ENCODE results near the gene ZFR2.

Gene ZFR2

DNA sequence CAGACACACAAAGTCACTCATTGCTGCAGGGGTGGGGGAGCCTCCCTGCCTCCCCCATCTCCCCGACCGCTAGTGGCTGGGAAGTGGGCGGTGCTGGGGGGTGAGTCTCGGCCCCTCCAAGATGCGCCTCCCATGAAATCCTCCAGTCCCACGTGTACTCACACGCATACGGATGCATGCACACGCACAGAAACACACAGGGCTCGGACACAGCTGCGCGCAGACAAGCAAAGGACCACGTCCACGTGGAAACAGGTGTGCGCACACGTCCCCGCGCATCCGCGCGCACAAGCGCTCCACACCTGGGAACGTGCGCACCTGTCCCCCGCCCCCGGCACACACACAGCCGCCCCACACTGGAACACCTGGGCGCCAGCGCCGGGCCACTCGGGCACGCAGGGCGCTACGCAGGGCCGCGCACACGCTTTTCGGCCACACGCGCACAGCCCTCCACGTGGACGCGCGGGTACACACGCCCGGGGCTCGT, 83.3 kb downstream of the ZFR2 start:
- peak; percentile 31 for DNase-seq

DNA sequence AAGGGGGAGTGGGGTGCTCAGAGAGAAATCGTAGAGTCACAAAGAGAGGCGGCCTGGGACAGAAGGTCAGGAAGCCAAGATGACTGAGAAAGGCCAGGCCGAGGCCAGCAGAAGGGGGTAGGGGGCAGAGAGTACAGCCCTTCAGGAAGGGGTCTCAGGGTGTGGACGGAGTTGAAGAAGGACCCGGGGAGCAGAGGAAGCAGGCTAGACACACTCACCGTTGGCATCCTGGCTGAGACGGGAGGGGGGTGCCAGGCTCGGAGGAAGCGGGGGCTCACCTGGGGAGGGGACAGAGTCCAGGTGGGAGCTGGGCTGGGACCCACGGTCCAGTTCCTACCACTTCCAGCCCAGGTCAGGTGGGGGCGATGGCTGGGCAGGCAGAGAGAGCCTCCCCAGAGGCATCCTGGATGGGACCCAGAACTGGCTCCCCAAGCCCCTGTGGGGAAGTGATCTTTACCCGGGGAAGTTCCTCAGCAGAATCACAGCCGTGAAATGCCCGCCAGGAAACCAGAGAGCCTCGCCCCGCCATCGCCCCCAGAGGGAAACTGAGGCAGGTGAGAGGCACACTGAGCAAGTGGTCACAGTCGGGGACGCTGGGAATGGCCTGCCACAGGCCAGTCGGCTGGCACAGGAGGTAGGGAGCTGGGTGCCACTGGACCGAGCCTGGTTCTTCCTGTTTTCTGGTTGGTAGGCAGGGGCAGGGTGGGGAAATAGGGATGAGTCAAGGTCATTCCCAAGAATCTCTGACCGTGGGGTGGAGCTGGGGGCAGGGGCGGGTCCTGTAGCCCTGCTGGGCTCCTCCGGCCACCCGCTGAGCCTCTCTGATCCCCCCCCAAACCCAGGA, 84.0 kb downstream of the ZFR2 start:
- DNase-seq: no peak

DNA sequence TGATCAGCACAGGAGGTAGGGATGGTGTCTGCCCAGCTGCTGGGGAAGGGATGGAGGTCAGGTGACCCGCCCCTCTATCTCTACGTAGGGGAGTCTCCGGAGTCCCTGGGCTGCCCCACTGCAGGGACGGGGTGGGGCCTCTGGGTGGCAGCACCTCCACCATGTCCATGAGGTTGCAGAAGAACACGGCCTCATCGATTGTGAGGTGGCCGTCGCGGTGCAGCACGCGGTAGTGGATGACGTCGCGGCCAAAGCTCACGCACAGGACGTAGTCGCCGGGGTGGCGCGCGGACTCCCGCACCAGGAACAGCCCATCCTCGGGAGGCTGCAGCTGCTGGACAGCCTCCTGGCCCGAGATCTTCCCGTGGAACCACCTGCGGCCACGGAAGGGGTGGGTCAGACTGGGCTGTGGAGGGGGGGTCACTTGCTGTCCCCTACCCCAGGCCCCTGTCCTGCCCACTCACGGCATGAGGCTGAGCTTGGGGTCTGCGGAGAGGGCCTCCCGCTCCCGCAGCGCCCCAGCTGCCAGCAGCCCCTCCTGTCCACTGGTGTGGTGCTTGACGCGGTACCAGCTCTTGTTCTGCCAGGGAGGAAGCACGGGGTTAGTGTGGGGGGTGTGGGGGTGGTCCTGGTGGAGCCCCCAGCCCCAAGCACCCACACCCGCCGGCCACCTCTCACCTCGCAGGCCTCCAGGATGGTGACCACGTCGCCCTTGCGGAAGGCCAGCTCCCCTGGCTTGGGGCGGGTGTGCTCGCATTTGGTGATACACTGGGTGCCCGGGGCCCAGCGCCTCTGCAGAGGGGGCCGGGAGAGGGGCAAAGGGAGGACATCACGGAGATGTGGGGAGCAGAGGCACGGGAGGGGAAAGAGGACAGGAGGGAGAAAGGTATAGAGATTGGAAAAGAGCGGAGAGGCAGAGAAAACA, 84.9 kb downstream of the ZFR2 start:
- no peak for DNase-seq

DNA sequence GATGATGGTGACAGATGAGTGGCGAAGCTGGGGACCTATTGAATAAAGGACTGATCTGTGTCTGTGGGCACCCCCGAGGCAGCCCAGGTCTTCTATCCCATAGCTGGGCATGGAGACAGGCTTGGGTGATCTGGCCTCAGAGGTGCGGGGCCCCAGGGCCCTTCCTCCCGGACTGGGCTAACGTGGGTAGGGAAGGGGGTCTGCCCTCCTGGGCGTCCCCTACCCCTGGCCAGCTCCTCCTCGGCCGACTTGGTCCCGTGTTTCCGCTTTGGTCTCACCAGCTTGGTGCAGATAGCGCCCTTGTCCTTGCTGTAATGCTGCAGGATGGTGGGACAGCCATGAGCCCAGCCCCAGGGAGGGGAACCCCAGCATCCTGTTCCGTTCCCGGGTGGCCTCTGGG, 85.9 kb downstream of the ZFR2 start:
- no peak for DNase-seq

DNA sequence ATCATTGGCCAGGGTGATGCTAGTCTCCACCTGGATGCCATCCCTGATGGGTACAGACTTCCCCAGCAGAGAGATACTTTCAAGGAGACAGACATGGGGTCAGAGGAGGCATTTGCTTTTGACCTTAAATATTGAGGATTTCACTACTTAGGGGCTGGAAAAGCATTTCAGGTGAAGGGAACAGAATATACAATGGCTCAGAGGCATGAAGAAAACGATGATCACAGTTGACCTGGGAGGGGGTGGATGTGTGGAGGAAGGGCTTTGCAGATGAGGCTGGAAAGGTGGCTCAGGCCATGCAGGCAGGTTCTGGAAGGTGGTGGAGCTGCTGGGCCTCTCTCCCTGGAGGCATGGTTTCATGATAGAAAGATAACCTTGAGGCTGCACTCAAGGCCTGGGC, 86.5 kb downstream of the ZFR2 start:
- no peak for DNase-seq

DNA sequence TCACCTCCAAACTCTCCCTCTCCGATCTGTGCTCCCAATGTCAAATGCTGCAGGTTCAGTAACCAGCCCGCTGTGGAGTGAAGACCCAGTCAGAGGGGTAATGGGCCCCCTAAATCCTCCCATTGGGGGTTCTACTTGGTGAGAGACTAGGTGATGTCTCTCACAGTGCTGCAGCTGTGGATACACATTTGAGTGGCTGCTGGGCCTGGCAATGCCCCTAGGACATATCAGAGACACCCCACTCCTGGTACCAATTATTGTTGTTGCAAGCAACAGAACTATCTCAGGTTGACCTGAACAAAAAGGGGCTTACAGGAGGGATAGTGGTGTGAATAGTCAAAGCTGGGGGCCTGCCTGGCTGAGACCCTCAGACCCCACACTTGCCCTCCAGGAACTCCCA, 87.2 kb downstream of the ZFR2 start:
- DNase-seq: no peak

DNA sequence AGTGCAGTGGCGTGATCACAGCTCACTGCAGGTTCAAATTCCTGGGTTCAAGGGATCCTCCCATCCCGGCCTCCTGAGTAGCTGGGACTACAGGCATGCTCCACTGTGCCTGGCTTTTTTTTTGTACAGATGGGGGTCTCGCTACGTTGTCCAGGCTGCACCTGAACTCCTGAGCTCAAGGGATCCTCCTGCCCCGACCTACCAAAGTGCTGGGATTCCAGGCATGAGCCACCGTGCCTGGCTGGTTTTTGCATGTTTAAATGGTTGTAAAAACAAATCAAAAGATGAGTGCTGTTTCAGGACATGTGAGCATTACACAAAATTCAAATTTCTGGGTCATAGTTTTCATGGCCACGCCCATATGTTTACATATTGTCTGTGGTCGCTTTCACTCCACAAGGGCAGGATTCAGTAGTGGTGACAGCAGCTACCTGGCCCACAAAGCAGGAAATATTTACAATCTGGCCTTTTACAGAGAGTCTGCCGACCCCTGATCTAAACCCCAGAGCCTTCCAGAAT, 88.0 kb downstream of the ZFR2 start:
- DNase-seq: no peak

DNA sequence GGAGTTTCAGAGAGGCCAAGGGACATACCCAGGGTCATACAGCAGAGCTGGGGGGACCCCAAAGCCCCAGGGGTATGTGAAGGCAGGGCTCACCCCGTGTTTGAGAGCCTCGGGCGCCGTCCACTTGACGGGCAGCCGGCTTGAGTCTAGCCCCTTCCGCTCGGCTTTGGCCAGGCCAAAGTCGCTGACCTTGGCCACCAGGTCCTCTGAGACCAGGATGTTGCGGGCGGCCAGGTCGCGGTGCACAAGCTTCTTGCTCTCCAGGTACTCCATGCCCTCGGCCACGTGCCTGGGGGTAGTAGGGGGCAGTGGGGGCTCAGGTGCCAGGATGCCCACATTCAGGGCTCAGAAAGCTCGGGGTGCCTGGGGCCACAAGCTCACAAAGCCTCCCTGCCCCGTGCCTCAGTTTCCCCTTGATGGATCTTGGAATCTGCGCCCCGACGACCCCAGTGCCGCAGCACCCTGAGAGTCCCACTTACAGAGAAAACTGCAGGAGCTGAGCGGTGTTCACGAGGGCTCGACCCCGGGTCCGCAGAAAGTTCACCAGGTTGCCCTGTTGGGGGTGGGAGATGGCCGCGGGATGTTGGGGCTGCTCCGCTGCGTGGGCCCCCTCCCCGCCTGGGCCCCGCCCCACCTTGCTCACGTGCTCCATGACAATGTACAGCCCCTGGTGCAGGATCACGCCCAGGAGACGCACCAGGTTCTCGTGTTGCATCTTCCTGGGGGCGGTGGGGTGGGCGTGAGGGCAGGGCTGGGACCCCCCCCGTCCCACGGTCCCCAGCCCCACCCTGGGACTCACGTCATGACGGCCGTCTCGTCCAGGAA, 89.7 kb downstream of the ZFR2 start:
- DNase-seq: no peak

DNA sequence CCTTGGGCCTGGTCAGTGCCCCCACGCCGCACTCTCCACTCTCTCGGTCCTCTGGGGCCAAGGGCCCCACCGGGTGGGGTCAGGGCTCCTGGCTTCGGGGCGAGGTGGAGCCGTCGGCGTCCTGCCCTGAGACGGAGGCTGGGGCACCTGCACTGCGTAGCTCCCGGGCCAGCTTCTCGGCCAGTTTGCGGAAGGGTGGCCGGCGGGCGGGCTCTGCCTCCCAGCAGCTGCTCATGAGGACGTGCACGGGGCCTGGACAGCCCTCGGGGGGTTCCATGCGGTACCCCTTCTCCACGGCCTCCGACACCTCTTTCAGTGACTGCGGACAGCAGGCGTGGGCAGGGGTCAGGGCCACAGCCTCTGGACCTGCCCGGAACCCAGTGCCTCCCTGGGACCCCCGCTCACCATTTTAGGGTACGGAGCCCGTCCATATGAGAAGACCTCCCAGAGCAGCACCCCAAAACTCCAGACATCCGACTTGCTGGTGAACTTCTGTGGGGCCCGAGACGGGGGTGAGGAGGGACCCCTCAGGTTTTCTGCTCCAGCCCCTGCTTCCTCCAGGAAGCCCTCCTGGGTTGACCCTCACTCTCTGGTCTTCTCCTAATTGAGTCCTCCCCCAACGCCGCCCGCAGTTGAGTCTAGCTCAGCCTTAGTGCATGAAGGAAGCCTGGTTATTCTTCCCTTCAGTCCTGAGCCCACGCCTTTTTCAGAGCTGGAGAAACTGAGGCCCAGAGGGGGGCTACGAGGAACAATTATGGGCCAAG, 90.6 kb downstream of the ZFR2 start:
- DNase-seq: no peak

DNA sequence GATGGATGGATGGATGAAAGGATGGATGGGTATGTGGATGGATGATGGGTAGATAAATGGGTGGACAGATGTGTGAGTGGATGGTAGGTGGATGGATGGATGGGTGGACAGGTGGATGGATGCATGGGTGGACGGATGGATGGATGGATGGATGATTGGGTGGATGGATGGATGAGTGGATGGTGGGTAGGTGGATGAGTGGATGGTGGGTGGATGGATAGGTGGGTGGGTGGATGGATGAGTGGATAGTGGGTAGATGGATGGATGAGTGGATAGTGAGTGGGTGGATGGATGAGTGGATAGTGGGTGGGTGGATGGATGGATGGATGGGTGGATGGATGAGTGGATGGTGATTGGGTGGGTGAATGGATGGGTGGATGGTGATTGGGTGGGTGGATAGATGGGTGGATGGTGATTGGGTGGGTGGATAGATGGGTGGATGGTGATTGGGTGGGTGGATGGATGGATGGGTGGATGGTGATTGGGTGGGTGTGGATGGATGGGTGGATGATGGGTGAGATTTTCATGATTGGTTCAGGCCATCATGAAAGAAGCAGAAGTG, 92.3 kb downstream of the ZFR2 start:
- DNase-seq: no peak

DNA sequence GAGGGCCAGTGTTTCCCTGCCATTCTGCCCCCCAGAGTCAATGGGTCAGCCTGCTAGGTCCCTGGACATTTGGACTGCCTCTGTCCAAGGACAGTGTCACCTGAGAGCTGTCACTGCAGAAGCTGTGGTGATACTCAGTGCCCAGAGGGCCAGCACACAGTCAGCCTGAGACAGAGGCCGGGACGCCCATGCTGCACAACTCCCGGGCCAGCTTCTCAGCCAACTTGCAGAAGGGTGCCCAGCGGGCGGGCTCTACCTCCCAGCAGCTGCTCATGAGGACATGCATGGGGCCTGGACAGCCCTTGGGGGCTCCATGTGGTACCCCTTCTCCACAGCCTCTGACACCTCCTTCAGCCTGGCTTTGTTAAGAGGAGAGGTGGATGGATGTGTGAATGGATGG, 93.0 kb downstream of the ZFR2 start:
- DNase-seq: no peak

DNA sequence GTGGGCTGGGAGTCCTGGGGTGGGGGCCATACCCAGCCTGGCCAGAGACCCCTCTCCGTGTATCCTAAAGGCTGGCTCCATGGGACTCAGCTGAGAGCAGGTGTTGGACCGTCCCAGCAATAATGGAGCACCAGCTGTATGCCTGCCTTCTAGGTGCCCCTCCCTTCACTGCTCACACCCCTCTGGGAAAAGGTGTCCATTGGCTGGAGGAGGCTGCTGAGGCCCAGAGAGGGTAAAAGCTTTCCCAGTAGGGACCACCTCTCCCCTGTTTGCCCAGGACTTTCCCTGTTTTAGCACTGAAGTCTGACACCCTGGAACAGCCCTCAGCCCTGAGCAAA, 93.5 kb downstream of the ZFR2 start:
- DNase-seq: no peak

DNA sequence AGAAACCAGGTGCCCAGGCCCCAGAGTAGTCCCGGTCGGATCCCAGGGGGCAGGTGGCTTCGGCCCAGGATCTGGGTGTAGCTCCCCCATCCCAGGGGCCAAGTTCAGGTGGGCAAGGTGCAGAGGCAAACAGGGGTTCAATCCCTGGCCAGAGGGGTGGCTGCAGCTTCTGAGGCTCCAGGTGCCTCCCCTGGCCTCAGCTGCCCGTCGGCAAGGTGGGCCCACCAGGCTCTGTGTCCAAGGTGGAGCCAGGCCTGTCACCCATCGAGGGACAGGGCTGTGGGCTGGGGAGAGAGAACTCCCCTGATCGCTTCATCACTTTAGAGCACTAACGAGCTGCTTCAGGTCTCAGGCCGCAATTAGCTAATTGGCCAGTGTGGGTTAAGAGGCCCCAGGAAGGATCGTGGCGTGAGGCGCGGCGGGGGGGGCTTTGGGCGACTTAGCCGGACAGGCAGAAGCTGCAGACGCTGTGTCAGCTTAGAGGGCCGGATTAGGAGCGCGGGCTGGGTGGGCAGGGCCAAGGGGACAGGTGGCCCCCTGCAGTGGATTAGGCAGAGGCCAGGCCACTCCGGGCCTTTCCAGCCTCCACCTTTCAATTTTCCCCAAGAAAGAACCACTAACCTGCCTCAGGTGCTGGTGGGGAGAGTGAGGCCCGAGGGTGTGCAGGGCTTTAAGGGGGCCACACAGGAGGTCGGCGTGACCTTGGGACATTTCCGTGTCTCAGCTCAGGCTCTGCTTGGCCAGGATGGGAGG, 94.0 kb downstream of the ZFR2 start:
- no peak for DNase-seq

DNA sequence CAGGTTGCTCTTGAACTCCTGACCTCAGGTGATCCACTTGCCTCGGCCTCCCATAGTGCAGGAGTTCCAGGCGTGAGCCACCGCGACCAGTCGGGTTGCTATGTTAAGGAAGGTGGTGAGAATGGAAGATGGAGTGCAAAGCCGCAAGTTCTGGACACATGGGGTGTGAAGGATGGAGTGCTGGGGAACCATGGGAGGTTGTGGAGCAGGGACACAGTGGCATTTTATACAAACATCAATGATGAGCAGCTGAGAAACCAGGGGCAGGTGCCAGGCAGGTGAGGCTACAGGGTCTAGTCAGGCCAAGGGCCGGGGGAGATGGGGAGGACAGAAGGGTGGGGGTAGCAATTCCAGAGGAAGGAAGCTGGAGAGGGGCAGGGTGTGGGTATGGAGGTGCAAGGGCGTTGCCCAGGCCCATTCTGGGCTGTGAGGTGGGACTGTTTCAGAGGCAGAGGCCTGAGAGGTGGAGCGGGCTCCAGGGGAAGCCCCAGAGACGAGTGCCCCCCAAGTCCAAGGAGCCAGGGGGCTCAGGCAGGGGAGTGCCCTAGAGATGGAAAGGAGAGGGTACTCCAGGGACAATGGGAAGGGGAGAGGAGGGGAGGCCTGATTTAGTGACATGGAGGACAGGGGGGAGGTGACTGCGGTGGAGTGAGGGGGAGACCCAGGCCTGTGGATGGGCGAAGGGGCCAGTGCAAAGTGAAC, 94.9 kb downstream of the ZFR2 start:
- DNase-seq: no peak

DNA sequence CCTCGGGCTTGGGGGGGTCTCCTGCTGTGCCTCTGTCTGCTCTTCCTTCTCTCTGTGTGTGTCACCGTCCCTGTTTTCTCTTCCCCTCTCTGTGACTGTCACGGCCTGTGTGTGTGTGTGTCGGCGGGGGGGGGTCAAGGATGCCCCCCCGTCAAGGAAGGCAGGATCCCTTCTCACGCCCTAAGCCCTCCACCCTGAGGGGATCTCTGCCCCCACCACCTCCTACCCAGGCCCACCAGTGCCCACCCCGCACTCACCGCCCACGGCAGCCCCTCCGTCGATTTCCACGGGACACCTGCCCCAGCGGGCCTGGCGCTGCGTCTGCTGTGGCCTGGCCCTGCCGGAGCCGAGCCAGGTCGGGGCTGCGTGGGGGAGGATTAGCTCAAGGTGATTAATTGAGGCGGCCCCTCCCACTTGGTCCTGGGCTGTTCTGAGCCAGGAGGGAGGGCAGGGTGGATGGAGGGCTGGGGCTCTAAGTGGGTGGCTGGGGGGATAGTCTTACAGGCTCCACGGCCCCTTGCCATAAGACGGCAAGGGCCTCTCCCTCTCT, 96.9 kb downstream of the ZFR2 start, which contains the start of gene RAX2:
Gene RAX2 (minus strand): TSS at position 323 of the 550 bp plus-strand sequence. CDS start 486 bp downstream, outside the sequence.
- no peak for DNase-seq

DNA sequence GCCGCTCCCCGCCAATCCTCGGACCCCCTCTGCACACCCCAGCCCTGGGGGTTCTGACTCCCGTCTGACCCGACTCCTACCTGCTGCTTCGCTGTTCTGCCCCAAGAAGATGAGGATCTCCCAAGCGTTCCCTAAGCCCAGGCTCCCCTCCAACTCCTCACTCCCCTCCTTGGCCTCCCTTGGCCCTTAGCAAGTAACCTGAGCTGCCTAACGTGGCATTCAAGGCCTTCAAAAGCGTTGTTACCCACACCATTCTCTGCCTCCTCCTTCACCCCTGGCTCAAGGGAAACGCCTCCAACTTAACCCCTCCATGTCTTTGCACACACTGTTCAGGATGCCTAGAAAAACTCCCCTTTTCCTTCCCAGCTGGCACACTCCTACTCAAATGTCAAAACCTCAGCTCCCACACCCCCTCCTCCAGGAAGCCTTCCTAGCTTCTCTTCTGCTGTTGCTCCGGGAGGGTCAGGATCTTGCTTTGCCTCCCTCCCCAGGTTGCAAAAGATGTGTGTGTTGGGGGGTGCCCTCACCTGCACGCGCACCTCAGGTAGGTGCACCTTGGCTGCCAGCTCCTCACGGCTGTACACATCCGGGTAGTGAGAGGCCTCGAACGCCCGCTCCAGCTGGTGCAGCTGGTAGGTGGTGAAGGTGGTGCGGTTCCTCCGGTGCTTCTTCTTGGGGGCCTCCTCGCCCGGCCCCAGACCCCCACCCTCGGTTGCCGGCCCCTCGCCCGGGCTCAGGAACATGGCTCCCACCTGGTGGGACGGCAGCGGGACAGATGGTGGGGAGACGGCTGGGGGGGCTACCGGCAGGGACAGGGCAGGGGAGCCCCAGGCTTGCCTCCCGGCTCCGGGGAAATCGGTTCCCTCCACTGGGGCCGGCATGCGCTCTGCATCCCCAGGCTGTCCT, 97.6 kb downstream of the ZFR2 start:
- DNase-seq: no peak

DNA sequence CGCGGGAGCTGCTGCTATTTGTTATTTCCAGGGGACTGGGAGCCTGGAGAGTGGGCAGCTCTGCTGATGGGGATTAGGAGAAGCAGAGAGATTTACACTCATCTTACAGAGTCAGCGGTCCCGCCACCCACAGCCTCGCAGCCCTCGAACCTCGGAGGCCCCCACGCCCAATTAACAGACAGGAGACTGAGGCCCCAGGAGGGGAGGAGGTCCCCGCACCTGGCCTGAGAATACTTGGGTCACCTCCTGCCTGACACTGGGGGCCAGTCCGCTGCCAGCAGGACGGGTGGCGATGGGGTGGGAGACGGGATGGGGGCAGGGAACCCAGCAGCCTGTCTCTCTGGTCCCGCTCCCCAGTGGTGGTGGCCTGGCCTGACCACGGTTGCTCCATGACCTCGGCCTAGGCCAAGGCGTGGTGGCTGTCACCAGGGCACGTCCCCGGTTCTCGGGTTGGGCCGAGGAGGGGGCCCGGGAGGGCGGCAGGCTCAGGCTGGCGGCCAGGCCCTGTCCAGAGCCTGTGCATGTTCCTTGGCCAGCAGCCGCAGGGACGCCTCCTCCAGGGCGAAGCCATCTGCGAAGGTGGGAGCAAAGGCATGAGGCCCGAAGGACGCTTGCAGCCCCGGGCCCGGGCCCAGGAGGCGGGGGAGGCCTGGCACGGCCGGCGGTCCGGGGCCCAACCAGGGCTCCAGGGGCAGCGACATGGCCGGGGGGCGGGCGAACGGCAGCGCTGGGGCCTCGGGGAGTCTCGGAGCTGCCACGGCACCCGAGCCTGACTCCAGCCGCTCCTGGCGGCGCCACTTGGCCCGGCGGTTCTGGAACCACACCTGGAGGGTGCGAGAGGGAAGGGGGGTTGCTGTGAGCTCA, 98.5 kb downstream of the ZFR2 start:
- DNase-seq: no peak

DNA sequence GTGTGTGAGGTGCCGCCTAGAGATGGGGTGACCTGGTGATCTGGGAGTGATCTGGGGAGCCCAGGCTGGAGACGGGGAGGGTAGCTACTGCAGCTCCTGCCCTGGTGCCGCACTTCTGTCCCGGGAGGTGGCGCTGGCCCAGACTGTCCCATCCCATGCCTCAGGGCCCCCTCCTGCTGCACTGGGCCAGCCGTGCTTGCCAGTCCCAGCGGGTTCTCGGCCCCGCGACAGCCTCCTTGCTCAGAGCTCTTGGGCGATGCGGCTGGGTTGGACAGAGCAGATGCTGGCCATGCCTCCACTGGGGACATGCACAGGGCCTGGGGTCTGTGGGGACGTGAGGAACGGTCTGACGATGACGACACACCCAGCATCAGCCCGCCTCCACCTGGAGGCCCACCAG, 99.3 kb downstream of the ZFR2 start:
- DNase-seq: no peak
